Spinal cord (tissue), 10 donors: ENCODE measurements around the gene NRTN. TPM values are rescaled to one million over a fixed set of nuclear protein-coding genes. Genes with fewer than 3 reads are reported as not detected.

Experiments used
- DNase-seq, 6 donors: peaks; one replicate each; pipeline versions ENCODE4 v3.0.0 to v3.0.0-alpha.2; 2013 to 2015; ENCODE audit warnings: low spot score in 6 of 6, low read depth in 4 of 6
- H3K27ac ChIP-seq: one replicate; pipeline ENCODE4 v1.5.1; 2013; ENCODE audit warnings: low read depth, low read length, control low read depth
- H3K27me3 ChIP-seq: one replicate; pipeline ENCODE4 v1.6.1; 2013; ENCODE audit warnings: low read length; ENCODE audit not compliant: control insufficient read depth, insufficient read depth
- H3K36me3 ChIP-seq: one replicate; pipeline ENCODE4 v1.6.1; 2013; ENCODE audit warnings: low read length; ENCODE audit not compliant: control insufficient read depth, insufficient read depth
- H3K4me1 ChIP-seq: one replicate; pipeline ENCODE4 v1.6.1; 2013; ENCODE audit warnings: low read length; ENCODE audit not compliant: control insufficient read depth, insufficient read depth
- H3K4me3 ChIP-seq: one replicate; pipeline ENCODE4 v1.5.1; 2013; ENCODE audit warnings: low read depth, low read length, control low read depth
- H3K9me3 ChIP-seq: one replicate; pipeline ENCODE4 v1.6.1; 2013; ENCODE audit warnings: low read length; ENCODE audit not compliant: control insufficient read depth, insufficient read depth
- WGBS: methylation state at CpG from one replicate; pipeline ENCODE4 v1.1.5; 2013; ENCODE audit warnings: missing lambda C conversion rate; ENCODE audit not compliant: insufficient coverage; 5-methylcytosine and 5-hydroxymethylcytosine counted together
- long read RNA-seq, 4 donors: transcript quantifications; one replicate each; lab custom pipeline, GENCODE V29; 2026
- polyA plus RNA-seq, 2 donors: library from polyadenylated mRNA; unstranded; fragments of 120-200 nt; gene quantifications; one replicate each; pipeline ENCODE4 v1.2.1, GENCODE V29; 2013; ENCODE audit not compliant: insufficient read length in 2 of 2
- total RNA-seq, 2 donors: library from RNA; depleted of rRNA in 1 of 2; stranded (reverse); fragments of 120-200 nt in 1 of 2; fragments of >200 nt in 1 of 2; gene quantifications; one replicate each; pipeline versions ENCODE4 v1.2.3 to v1.2.4, GENCODE V29; 2013 to 2014
- donor health status: healthy.

The NRTN gene
- total RNA-seq, result under 1 TPM; 0.20 to 0.99 TPM
- polyA plus RNA-seq, result under 1 TPM; 0.38 to 0.53 TPM
- long read RNA-seq, donor 1, result 0 reads
- long read RNA-seq, donor 2, result 0 reads
- long read RNA-seq, donor 3, result 0 reads
- long read RNA-seq, donor 4, result 0 reads

- Histone ChIP-seq H3K4me3 (no peak within 1 kb of the TSS), H3K27me3 (peaks cover 37% of the 10 kb centered on the region), H3K4me1 (peaks cover 33% of the 10 kb centered on the region), H3K27ac (no peak within 1 kb of the TSS), H3K9me3 (no peaks in the 10 kb centered on the region), H3K36me3 (no peaks in the 10 kb centered on the region)
- WGBS, result under 1% methylated on average over 105 of the region's 107 CpGs
- DNase-seq, result no peak
These were observed at the start of gene NRTN for GRCh38 chr19:5804516-5805461. TSS of gene NRTN (plus strand) at chr19:5805067. CDS start at chr19:5824166, 19,099 bp downstream.

- H3K4me1 ChIP-seq, result no peaks in the 10 kb centered on the region
- no peak overlapping the region for H3K4me3 ChIP-seq
- H3K27me3 ChIP-seq, result no peaks in the 10 kb centered on the region
- H3K36me3 ChIP-seq, result no peaks in the 10 kb centered on the region
- no peak overlapping the region for H3K27ac ChIP-seq
- no peaks in the 10 kb centered on the region for H3K9me3 ChIP-seq
- 95% methylated on average over 3 of the region's 5 CpGs for WGBS
- DNase-seq, result no peak
These were observed 42.2 kb upstream of the NRTN start for GRCh38 chr19:5762608-5763217.

GRCh38 chr19:5765220-5765619 lies 39.6 kb upstream of the NRTN start:
- no peak for DNase-seq
- 84% methylated on average over 3 of the region's 3 CpGs for WGBS
- Histone ChIP-seq H3K27me3 (no peaks in the 10 kb centered on the region), H3K9me3 (no peaks in the 10 kb centered on the region), H3K36me3 (no peaks in the 10 kb centered on the region), H3K4me3 (no peak overlapping the region), H3K27ac (no peak overlapping the region), H3K4me1 (no peaks in the 10 kb centered on the region)

GRCh38 chr19:5767949-5768348 lies 36.9 kb upstream of the NRTN start:
- Histone ChIP-seq H3K4me1 (no peaks in the 10 kb centered on the region), H3K36me3 (no peaks in the 10 kb centered on the region), H3K27me3 (no peaks in the 10 kb centered on the region), H3K27ac (no peak overlapping the region), H3K4me3 (no peak overlapping the region), H3K9me3 (no peaks in the 10 kb centered on the region)
- no peak for DNase-seq
- WGBS, result 91% methylated on average over 6 of the region's 10 CpGs

GRCh38 chr19:5772416-5772815 lies 32.5 kb upstream of the NRTN start:
- DNase-seq, result no peak
- H3K27me3 ChIP-seq, result no peaks in the 10 kb centered on the region
- peaks cover 8% of the 10 kb centered on the region for H3K4me1 ChIP-seq
- no peak overlapping the region for H3K4me3 ChIP-seq
- no peaks in the 10 kb centered on the region for H3K36me3 ChIP-seq
- no peak overlapping the region for H3K27ac ChIP-seq
- no peaks in the 10 kb centered on the region for H3K9me3 ChIP-seq
- 88% methylated on average over 19 of the region's 19 CpGs for WGBS

- peaks cover 8% of the 10 kb centered on the region for H3K4me1 ChIP-seq
- no peaks in the 10 kb centered on the region for H3K36me3 ChIP-seq
- no peak for DNase-seq
- H3K27me3 ChIP-seq, result no peaks in the 10 kb centered on the region
- H3K4me3 ChIP-seq, result no peak overlapping the region
- no peak overlapping the region for H3K27ac ChIP-seq
- 88% methylated on average over 5 of the region's 5 CpGs for WGBS
- H3K9me3 ChIP-seq, result no peaks in the 10 kb centered on the region
These were observed 31.6 kb upstream of the NRTN start for GRCh38 chr19:5773276-5773675.

GRCh38 chr19:5774921-5775320 lies 29.9 kb upstream of the NRTN start:
- Histone ChIP-seq H3K27ac (no peak overlapping the region), H3K4me3 (no peak overlapping the region), H3K27me3 (no peaks in the 10 kb centered on the region), H3K9me3 (no peaks in the 10 kb centered on the region), H3K36me3 (no peaks in the 10 kb centered on the region), H3K4me1 (peaks cover 8% of the 10 kb centered on the region)
- 84% methylated on average over 5 of the region's 8 CpGs for WGBS
- DNase-seq, result no peak

GRCh38 chr19:5775668-5776309 lies 29.1 kb upstream of the NRTN start:
- Histone ChIP-seq H3K9me3 (no peaks in the 10 kb centered on the region), H3K4me3 (no peak overlapping the region), H3K36me3 (no peaks in the 10 kb centered on the region), H3K27me3 (no peaks in the 10 kb centered on the region), H3K27ac (no peak overlapping the region), H3K4me1 (peaks cover 8% of the 10 kb centered on the region)
- DNase-seq, result no peak
- WGBS, result 83% methylated on average over 14 of the region's 17 CpGs

- H3K4me3 ChIP-seq, result no peak overlapping the region
- 72% methylated on average over 12 of the region's 17 CpGs for WGBS
- H3K36me3 ChIP-seq, result peaks cover 17% of the 10 kb centered on the region
- H3K4me1 ChIP-seq, result peaks cover 8% of the 10 kb centered on the region
- DNase-seq, result no peak
- no peaks in the 10 kb centered on the region for H3K27me3 ChIP-seq
- H3K27ac ChIP-seq, result no peak overlapping the region
- no peaks in the 10 kb centered on the region for H3K9me3 ChIP-seq
These were observed 26.5 kb upstream of the NRTN start for GRCh38 chr19:5778402-5778801.
